Osteoblast (primary cell): ENCODE data around the gene POLRMT. TPM values are rescaled to one million over a fixed set of nuclear protein-coding genes. Genes with fewer than 3 reads are reported as not detected.
A peak's percentile ranks its signal among the peaks of the same experiment; 100 is the strongest.

Source experiments
- DNase-seq: peaks from one replicate; pipeline ENCODE4 v3.0.0; 2011; ENCODE audit warnings: low spot score, mixed read lengths; ENCODE audit not compliant: insufficient read length; ENCODE audit errors: missing footprints
- H2AFZ ChIP-seq: 2 replicates; pipeline ENCODE4 v1.6.0; 2011; ENCODE audit warnings: mild to moderate bottlenecking, low read length
- H3K27ac ChIP-seq: 2 replicates; pipeline ENCODE4 v1.5.1; 2011; ENCODE audit warnings: mild to moderate bottlenecking, low read depth, low read length, moderate library complexity
- H3K27me3 ChIP-seq: 2 replicates; pipeline ENCODE4 v1.6.0; 2012; ENCODE audit warnings: mild to moderate bottlenecking, control low read depth, inconsistent platforms, low read length, moderate library complexity; ENCODE audit not compliant: insufficient read depth
- H3K36me3 ChIP-seq: 2 replicates; pipeline ENCODE4 v1.5.1; 2011; ENCODE audit warnings: mild to moderate bottlenecking, low read length, control low read depth, moderate library complexity; ENCODE audit not compliant: insufficient read depth
- H3K4me1 ChIP-seq: 2 replicates; pipeline ENCODE4 v1.5.1; 2011; ENCODE audit warnings: mild to moderate bottlenecking, low read length, control low read depth, moderate library complexity; ENCODE audit not compliant: insufficient read depth
- H3K4me2 ChIP-seq: 2 replicates; pipeline ENCODE4 v1.6.0; 2011; ENCODE audit warnings: mild to moderate bottlenecking, low read length; ENCODE audit not compliant: insufficient read depth
- H3K4me3 ChIP-seq: fragments of 200-600 bp; sonication (generic); 3 replicates; pipeline ENCODE4 v1.5.1; 2012; ENCODE audit warnings: mild to moderate bottlenecking, low read length, inconsistent platforms; ENCODE audit not compliant: insufficient read depth
- H3K79me2 ChIP-seq: 2 replicates; pipeline ENCODE4 v1.6.0; 2012; ENCODE audit warnings: mild to moderate bottlenecking, low read length, control low read depth, inconsistent platforms; ENCODE audit not compliant: insufficient read depth
- H3K9me3 ChIP-seq: 2 replicates; pipeline ENCODE4 v1.5.1; 2011; ENCODE audit warnings: low read depth, low read length, control low read depth
- H4K20me1 ChIP-seq: 2 replicates; pipeline ENCODE4 v1.6.0; 2012; ENCODE audit warnings: mild to moderate bottlenecking, low read length, control low read depth; ENCODE audit not compliant: insufficient read depth
- total RNA-seq: library from RNA; depleted of rRNA; stranded (reverse); fragments of >200 nt; gene quantifications from 2 replicates; pipeline ENCODE4 v1.2.3, GENCODE V29; 2012
- TF ChIP-seq, protein P1 (sequence below): IDR thresholded peaks from 2 replicates; pipeline ENCODE4 v1.5.1; 2011; ENCODE audit warnings: mild to moderate bottlenecking, low read depth, low read length, moderate library complexity; ENCODE audit errors: extremely low read depth

The POLRMT gene
- total RNA-seq, 1 donor = 16.6 TPM

DNA sequence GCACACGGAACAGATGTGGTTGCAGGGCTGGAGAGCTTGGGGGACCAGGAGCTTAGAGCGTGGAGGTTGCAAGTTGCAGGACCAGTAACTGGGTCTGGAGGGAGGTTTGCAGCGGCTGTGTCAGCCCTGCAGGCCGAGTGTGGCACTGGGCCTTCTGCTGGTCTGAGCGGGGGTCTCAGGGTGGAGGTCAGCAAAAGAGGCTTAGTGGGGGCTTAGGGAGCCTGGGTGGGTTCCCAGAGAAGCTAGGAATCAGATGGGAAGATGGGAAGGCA lies 49.4 kb downstream of the POLRMT start:
- H3K4me2 ChIP-seq = no peak overlapping the region
- H3K4me1 ChIP-seq = peaks cover 34% of the 10 kb centered on the region
- DNase-seq = no peak
- no peak overlapping the region for H3K27ac ChIP-seq
- H3K79me2 ChIP-seq = peaks cover 29% of the 10 kb centered on the region
- H3K27me3 ChIP-seq = peaks cover 7% of the 10 kb centered on the region
- no peaks in the 10 kb centered on the region for H3K9me3 ChIP-seq
- no peak overlapping the region for H2AFZ ChIP-seq
- H4K20me1 ChIP-seq = peaks cover 53% of the 10 kb centered on the region
- H3K36me3 ChIP-seq = peaks cover 13% of the 10 kb centered on the region
- H3K4me3 ChIP-seq = no peak overlapping the region
- TF ChIP-seq, protein P1, sequence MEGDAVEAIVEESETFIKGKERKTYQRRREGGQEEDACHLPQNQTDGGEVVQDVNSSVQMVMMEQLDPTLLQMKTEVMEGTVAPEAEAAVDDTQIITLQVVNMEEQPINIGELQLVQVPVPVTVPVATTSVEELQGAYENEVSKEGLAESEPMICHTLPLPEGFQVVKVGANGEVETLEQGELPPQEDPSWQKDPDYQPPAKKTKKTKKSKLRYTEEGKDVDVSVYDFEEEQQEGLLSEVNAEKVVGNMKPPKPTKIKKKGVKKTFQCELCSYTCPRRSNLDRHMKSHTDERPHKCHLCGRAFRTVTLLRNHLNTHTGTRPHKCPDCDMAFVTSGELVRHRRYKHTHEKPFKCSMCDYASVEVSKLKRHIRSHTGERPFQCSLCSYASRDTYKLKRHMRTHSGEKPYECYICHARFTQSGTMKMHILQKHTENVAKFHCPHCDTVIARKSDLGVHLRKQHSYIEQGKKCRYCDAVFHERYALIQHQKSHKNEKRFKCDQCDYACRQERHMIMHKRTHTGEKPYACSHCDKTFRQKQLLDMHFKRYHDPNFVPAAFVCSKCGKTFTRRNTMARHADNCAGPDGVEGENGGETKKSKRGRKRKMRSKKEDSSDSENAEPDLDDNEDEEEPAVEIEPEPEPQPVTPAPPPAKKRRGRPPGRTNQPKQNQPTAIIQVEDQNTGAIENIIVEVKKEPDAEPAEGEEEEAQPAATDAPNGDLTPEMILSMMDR = no peak

DNA sequence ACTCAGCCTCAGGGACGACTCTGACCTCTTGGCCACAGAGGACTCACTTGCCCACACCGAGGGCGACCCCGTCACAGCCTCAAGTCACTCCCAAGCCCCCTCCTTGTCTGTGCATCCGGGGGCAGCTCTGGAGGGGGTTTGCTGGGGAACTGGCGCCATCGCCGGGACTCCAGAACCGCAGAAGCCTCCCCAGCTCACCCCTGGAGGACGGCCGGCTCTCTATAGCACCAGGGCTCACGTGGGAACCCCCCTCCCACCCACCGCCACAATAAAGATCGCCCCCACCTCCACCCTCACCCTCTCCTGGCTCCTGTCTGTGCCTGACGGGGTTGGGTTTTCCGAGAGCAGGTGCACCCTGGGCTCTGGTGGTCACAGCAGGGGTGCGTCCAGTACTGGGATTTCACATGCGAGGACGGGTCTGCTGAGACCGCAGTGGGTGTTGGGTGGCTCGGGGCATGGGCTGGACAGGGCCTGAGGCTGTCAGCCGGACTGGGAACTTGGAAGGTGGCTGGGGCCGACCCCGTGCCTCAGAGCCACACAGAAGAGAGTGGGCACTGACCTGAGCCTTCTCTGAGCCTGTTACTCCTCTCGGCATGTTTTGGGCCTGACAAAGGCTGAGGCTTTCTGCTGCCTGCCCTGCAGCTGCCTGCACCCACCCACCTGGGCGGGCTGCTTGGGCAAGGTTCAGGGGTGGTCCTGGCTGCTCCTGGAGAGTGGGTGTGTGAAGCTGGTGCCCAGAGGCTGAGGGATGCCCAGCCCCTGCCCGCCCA lies 50.0 kb downstream of the POLRMT start:
- Histone ChIP-seq H3K4me1 (peaks cover 29% of the 10 kb centered on the region), H3K27me3 (peaks cover 2% of the 10 kb centered on the region), H3K79me2 (peaks cover 34% of the 10 kb centered on the region), H3K27ac (peak overlapping the region; percentile 39), H4K20me1 (peaks cover 55% of the 10 kb centered on the region), H3K4me2 (no peak overlapping the region), H3K36me3 (peaks cover 13% of the 10 kb centered on the region), H3K4me3 (no peak overlapping the region), H2AFZ (no peak overlapping the region), H3K9me3 (no peaks in the 10 kb centered on the region)
- TF ChIP-seq, protein P1 = no peak
- DNase-seq = peak; percentile 88

DNA sequence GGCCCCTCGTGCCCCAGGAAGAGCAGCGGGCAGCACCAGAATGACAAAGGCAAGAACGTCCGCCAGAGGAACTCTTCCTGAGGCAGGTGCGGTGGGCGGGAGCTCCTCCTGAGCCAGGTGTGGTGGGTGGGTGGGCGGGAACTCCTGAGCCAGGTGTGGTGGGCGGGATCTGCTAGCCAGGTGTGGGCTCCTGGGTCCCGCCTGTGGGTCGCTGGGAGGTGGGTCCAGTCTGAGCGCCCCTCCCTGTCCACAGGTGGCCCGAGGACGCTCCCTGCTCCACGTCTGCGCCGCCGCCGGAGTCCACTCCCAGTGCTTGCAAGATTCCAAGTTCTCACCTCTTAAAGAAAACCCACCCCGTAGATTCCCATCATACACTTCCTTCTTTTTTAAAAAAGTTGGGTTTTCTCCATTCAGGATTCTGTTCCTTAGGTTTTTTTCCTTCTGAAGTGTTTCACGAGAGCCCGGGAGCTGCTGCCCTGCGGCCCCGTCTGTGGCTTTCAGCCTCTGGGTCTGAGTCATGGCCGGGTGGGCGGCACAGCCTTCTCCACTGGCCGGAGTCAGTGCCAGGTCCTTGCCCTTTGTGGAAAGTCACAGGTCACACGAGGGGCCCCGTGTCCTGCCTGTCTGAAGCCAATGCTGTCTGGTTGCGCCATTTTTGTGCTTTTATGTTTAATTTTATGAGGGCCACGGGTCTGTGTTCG lies 50.7 kb downstream of the POLRMT start:
- Histone ChIP-seq H2AFZ (no peak overlapping the region), H3K9me3 (no peaks in the 10 kb centered on the region), H3K27ac (peak overlapping the region; percentile 39), H3K4me3 (no peak overlapping the region), H3K27me3 (no peaks in the 10 kb centered on the region), H3K4me1 (peaks cover 22% of the 10 kb centered on the region), H3K4me2 (no peak overlapping the region), H4K20me1 (peaks cover 62% of the 10 kb centered on the region), H3K36me3 (peaks cover 13% of the 10 kb centered on the region), H3K79me2 (peaks cover 41% of the 10 kb centered on the region)
- peak; percentile 99 for DNase-seq
- TF ChIP-seq, protein P1 = no peak

DNA sequence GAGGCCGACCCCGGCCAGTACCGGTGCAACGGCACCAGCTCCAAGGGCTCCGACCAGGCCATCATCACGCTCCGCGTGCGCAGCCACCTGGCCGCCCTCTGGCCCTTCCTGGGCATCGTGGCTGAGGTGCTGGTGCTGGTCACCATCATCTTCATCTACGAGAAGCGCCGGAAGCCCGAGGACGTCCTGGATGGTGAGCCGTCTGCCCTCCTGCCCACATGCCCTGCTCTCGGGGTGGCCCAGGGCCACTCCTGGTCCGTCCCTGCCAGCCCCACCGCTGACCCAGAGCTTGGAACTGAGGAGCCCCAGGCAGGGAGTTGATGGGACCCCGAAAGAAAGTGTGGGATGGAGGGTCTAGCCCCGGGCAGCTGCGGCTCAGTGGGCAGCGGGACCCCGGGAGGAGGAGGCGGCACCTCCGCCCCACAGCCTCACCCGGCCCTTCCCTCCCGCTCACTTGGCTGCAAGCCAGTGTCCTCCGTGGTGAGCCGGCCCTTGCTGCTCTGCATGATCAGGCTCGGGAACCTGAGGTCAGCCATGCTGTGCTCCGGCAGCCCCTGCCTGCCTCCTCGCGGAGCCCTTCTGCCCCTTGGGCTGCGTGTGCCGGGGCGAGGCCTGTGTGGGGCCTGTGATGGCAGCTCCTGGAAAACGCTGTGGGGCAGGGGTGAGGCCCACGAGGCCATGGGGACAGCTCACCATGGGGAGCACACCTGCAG lies 51.8 kb downstream of the POLRMT start:
- Histone ChIP-seq H3K36me3 (peaks cover 13% of the 10 kb centered on the region), H4K20me1 (peaks cover 73% of the 10 kb centered on the region), H3K27ac (no peak overlapping the region), H3K4me1 (peaks cover 22% of the 10 kb centered on the region), H3K27me3 (no peaks in the 10 kb centered on the region), H3K4me3 (no peak overlapping the region), H3K79me2 (peaks cover 52% of the 10 kb centered on the region), H2AFZ (no peak overlapping the region), H3K9me3 (no peaks in the 10 kb centered on the region), H3K4me2 (no peak overlapping the region)
- TF ChIP-seq, protein P1 = no peak
- no peak for DNase-seq
